HG02970 (cell line): ENCODE measurements around the gene MYH9.

Experiments
- ATAC-seq: cut with Tn5 transposase; IDR thresholded peaks from one replicate; pipeline ENCODE4 v1.9.1; 2021; ENCODE audit warnings: mild to moderate bottlenecking, moderate library complexity, moderate number of reproducible peaks; ENCODE audit not compliant: unreplicated experiment, low FRiP score

The MYH9 gene

DNA sequence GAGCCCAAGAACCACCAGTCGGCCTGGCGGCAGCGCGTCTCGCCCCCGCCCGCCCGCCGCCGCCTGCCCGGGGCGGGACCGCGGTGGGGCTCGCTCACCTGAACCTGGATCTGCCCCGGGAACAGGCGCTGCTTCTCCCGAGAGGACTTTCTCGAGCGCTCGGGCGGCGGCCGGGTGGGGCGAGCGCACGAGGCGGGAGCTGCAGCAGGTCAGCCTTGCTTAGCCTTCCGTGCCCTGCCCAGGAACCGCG is 133 bp downstream of the MYH9 start:
- no peak for ATAC-seq

GRCh38 chr22:36386900-36387708 is 663 bp downstream of the MYH9 start:
- peak; percentile 15 for ATAC-seq

DNA sequence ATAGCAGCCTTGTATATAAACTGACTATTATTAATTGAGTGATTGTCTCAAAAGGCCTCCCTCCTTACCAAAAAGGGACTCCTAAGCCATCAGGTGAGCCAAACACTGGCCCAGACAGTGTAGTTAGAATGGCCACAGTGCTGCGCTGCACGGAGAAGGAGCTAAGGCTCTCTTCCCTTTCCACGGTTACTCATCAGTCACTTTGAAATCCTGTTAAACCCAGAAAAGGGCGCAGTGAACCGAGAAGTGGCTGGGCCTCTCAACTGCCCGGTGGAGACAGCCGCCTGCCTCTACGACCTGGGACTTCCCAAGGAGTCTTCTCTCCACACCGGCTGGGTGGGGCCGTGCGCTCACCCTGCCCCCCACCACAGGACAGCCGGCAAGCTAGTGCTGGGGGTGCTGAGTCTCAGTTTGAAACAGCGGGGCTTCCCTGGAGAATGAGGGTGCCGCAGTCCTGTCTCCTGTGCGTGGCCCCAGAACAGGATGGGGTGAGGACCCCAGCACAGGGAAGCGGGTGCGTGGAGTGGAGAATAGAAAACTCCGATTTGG is 1.3 kb downstream of the MYH9 start:
- peak; percentile 18 for ATAC-seq

DNA sequence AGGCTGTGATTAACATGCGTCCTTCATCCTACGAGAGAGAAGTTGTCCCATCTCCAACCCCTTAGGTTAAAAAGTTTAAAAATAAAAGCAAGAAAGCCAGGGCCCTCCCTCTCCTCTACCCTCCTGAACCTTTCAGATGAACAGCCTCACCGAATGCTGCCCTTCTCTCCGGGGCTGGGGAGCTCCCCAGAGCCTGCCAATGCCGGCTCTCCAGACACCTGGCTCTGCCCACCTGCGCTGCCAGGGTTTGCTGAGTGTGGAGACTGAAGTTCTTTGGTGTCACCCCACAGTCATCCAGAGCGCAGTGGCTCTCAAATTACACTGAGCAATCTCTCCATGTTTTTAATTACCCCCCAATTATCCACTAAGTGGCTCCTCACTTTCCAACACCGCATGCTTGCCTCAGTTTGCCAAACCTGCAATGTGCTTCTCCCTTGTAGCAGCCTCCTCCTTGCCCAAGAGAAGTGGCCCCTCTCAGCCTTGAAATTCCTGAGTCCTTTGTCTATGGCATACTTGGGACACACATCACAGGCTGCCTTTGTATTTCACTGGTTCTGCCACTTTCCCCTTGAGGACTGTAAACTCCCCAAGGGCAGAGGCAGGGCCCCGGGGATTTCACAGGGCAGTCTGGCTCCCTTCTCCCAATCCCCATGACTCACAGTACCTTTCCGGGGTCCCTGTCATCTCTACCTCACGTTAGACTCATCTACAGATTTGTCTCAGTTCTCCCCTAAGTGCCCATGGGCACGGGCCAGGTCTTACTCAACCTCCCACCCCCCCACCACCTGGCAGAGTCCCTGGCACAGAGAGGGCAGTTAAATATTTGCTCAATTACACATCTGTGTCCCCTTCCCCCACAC is 2.0 kb downstream of the MYH9 start:
- no peak for ATAC-seq

GRCh38 chr22:36384766-36385481 is 2.8 kb downstream of the MYH9 start:
- ATAC-seq = no peak

DNA sequence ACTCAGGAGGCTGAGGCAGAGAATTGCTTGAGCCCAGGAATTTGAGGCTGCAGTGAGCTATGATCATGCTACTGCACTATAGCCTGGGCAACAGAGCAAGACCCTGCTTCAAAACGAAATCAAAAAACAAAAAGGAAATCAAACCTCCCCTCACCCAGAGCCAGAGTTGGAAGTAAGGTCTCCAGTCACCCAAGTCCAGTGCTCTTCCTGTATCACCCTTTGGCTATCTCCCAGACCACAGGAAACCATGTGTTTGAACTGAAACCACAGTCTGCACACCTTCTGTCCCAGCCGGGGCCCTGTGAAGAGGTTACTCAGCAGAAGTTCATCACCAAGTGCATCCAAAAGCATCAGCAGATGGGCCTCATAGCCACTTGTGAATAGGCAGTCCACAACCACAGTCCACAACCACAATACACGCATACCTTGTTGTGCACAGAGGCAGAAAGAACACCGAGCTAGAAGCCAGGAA is 4.6 kb downstream of the MYH9 start:
- no peak for ATAC-seq

DNA sequence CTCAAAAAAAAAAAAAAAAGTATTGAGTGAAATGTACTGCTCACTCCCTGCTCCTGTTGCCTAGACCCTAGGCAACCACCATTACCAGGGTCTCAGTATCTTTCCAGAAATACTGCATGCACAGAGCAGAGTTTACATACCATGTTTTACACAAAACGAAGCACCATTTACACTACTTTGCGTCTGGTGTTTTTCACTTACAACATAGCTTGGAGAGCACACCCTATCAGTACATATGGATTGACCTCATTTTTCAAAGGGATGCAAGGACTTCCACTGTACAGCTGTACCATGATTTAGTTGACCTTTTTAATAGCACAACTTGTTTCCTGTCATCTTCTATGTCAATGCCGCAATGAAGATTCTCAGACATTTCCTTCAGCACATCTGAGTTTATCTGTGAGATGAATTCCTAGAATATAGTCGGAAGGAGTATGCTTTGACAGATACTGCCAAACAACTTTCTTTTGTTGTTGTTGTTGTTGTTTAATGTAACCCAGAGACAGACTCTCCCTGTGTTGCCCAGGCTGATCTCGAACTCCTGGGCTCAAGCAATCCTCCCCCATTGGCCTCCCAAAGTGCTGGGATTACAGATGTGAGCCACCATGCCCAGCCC is 6.1 kb downstream of the MYH9 start:
- no peak for ATAC-seq

DNA sequence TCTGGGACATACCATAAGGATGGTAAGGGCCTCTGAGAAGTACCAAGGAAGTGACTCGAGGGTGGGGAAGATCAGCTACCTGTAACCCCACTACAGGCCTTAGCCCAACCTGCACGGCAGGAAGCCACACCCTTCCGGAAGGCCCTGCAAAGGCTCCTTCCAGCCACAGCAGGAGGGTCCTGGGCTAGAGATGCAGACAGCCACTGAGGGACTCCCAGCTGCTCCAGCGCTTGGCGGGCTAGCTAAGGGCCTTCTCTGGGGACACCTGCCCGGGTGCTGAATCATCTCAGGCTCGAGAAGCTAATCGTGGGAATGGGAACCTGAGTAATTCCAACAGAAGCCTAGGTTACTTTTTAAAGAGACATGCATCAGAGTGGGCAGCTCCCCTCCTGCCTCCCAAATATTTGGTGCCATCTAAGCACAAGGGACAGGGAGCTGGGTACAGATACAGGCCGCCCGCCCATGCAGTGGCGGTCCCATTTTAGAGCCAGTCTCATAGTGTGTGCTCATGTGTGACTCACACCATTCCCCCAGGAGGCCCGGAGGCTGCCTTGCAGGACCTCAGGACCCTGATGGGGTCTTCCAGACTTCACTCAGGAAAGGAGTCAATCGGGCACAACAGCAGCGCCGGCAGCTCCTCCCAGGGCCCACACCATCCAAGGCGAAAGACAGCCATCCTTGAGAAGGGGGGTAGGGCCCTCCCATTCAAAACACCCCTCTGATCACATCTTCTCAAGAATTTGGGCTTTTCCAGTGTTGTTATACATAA is 8.0 kb downstream of the MYH9 start:
- no peak for ATAC-seq

GRCh38 chr22:36378869-36379217 is 8.9 kb downstream of the MYH9 start:
- no peak for ATAC-seq

- no peak for ATAC-seq
These were observed 9.5 kb downstream of the MYH9 start for GRCh38 chr22:36378080-36378868.

- no peak for ATAC-seq
These were observed 10.6 kb downstream of the MYH9 start for GRCh38 chr22:36377022-36377631.

GRCh38 chr22:36376265-36376664 is 11.5 kb downstream of the MYH9 start:
- no peak for ATAC-seq

- ATAC-seq = no peak
These were observed 12.4 kb downstream of the MYH9 start for GRCh38 chr22:36375071-36375980.

DNA sequence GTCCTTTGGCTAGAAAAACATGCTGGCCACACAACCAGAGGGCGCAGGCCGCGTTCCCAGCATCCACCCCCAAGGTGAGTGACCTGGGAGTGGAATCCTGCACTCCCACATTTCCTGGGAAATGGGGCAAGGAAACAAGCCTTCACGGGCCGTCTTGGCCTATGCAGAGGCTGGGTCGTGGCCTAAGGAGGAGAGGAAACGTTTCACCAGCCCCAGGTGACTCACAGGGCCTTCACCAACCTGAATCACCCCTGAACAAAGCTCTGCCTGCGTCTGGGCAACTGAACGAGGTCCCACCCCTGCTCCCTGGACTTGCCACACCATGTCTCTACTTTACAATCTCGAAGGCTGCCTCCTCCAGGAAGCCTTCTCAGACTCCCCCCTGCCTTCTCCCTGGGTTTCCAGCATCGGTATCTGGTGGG is 13.2 kb downstream of the MYH9 start:
- no peak for ATAC-seq

- no peak for ATAC-seq
These were observed 14.5 kb downstream of the MYH9 start for GRCh38 chr22:36373258-36373579.

DNA sequence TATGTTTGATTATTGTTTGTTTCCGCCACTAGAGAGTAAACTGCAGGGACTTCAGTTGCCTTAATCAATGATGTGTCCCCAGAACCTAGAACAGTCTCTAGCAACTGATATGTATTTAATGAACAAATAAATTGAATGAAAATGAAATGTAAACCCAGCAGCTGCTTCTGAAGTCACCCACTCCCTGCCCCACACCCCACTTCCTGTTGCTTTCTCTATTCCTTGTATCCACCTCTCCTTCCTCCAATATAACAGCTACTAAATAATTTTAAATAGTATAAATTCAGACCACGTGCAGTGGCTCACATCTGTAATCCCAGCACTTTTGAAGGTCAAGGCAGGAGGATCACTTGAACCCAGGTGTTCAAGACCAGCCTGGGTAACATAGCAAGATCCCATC is 15.8 kb downstream of the MYH9 start:
- no peak for ATAC-seq

GRCh38 chr22:36369922-36370791 is 17.6 kb downstream of the MYH9 start:
- no peak for ATAC-seq
